ENCODE data around the gene ALG9. TPM values are rescaled to one million over a fixed set of nuclear protein-coding genes. Genes with fewer than 3 reads are reported as not detected.
A peak's percentile ranks its signal among the peaks of the same experiment; 100 is the strongest.

ALG9 gene
- total RNA-seq, 1 experiment from 2014 or later: 19.7 TPM

GRCh38 chr11:111765984-111766833 is 105.2 kb downstream of the ALG9 start, which contains the start of gene PPP2R1B:
Gene PPP2R1B (minus strand): TSS chr11:111766389. CDS start chr11:111766361, 28 bp downstream.
- no peaks in the 10 kb centered on the region for H3K9me3 Mint-ChIP-seq
- CTCF ChIA-PET: interaction anchor here (0.9 to 2.2 kb wide), 8 partner anchors 11 to 311 kb away, joined by 3 to 18 read pairs (median 6); partner anchors contain the start of gene ALG9
- TF ChIP-seq TCF7 (CRISPR knock-in tag; IDR thresholded peaks at IDR 0.05; ENCODE audit: low read depth) (no peak), TEAD1 (CRISPR knock-in tag; IDR thresholded peaks at IDR 0.05) (0 out of 2 replicates have a peak, but pooled peaks have one; percentile 13), NFYB (CRISPR knock-in tag; conservative IDR thresholded peaks at IDR 0.05; ENCODE audit: low read depth) (no peak), GABPB1 (CRISPR knock-in tag; IDR thresholded peaks at IDR 0.05) (no peak), ZNF416 (CRISPR knock-in tag; IDR thresholded peaks at IDR 0.05) (no peak), NR2C2 (CRISPR knock-in tag; IDR thresholded peaks at IDR 0.05) (no peak), IRF1 (CRISPR knock-in tag; IDR thresholded peaks at IDR 0.05) (no peak), FOXK1 (CRISPR knock-in tag; IDR thresholded peaks at IDR 0.05) (no peak), ZNF232 (CRISPR knock-in tag; IDR thresholded peaks at IDR 0.05) (no peak), KAT7 (CRISPR knock-in tag; IDR thresholded peaks at IDR 0.05; ENCODE audit: borderline replicate concordance) (no peak; the same call in 1 of the 2 replicates), ZNF263 (CRISPR knock-in tag; IDR thresholded peaks at IDR 0.05; ENCODE audit: low read depth) (no peak), OVOL2 (CRISPR knock-in tag; IDR thresholded peaks at IDR 0.05; ENCODE audit: borderline replicate concordance) (no peak), GRHL2 (CRISPR knock-in tag; IDR thresholded peaks at IDR 0.05; ENCODE audit: insufficient replicate concordance, severe bottlenecking) (no peak), ZNF396 (CRISPR knock-in tag; IDR thresholded peaks at IDR 0.05; ENCODE audit: borderline replicate concordance) (no peak), GTF2I (CRISPR knock-in tag; conservative IDR thresholded peaks at IDR 0.05) (no peak), ERG (CRISPR knock-in tag; IDR thresholded peaks at IDR 0.05) (no peak), NFE2L1 (CRISPR knock-in tag; IDR thresholded peaks at IDR 0.05) (peak; percentile 45; the same call in 1 of the 2 replicates), ZNF219 (CRISPR knock-in tag; IDR thresholded peaks at IDR 0.05; ENCODE audit: borderline replicate concordance) (no peak), EMX1 (CRISPR knock-in tag; IDR thresholded peaks at IDR 0.05) (no peak), JUN (CRISPR knock-in tag; IDR thresholded peaks at IDR 0.05) (0 out of 2 replicates have a peak, but pooled peaks have one; percentile 35), ZNF423 (CRISPR knock-in tag; IDR thresholded peaks at IDR 0.05) (no peak), HMGXB4 (CRISPR knock-in tag; IDR thresholded peaks at IDR 0.05) (peak; percentile 62; the same call in 1 of the 2 replicates), RELA (CRISPR knock-in tag; IDR thresholded peaks at IDR 0.05; ENCODE audit: borderline replicate concordance) (no peak), PRRX2 (CRISPR knock-in tag; IDR thresholded peaks at IDR 0.05) (no peak), ZNF138 (CRISPR knock-in tag; conservative IDR thresholded peaks at IDR 0.05) (no peak)
- TF ChIP-seq, protein P1, sequence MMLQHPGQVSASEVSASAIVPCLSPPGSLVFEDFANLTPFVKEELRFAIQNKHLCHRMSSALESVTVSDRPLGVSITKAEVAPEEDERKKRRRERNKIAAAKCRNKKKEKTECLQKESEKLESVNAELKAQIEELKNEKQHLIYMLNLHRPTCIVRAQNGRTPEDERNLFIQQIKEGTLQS (CRISPR knock-in tag; conservative IDR thresholded peaks at IDR 0.05): no peak
- TF ChIP-seq, protein P2, sequence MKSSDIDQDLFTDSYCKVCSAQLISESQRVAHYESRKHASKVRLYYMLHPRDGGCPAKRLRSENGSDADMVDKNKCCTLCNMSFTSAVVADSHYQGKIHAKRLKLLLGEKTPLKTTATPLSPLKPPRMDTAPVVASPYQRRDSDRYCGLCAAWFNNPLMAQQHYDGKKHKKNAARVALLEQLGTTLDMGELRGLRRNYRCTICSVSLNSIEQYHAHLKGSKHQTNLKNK (CRISPR knock-in tag; IDR thresholded peaks at IDR 0.05): no peak
- TF ChIP-seq, protein P3, sequence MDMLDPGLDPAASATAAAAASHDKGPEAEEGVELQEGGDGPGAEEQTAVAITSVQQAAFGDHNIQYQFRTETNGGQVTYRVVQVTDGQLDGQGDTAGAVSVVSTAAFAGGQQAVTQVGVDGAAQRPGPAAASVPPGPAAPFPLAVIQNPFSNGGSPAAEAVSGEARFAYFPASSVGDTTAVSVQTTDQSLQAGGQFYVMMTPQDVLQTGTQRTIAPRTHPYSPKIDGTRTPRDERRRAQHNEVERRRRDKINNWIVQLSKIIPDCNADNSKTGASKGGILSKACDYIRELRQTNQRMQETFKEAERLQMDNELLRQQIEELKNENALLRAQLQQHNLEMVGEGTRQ (CRISPR knock-in tag; IDR thresholded peaks at IDR 0.05): no peak
- TF ChIP-seq, protein P4, sequence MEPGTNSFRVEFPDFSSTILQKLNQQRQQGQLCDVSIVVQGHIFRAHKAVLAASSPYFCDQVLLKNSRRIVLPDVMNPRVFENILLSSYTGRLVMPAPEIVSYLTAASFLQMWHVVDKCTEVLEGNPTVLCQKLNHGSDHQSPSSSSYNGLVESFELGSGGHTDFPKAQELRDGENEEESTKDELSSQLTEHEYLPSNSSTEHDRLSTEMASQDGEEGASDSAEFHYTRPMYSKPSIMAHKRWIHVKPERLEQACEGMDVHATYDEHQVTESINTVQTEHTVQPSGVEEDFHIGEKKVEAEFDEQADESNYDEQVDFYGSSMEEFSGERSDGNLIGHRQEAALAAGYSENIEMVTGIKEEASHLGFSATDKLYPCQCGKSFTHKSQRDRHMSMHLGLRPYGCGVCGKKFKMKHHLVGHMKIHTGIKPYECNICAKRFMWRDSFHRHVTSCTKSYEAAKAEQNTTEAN (CRISPR knock-in tag; IDR thresholded peaks at IDR 0.05): no peak
- TF ChIP-seq, protein P5, sequence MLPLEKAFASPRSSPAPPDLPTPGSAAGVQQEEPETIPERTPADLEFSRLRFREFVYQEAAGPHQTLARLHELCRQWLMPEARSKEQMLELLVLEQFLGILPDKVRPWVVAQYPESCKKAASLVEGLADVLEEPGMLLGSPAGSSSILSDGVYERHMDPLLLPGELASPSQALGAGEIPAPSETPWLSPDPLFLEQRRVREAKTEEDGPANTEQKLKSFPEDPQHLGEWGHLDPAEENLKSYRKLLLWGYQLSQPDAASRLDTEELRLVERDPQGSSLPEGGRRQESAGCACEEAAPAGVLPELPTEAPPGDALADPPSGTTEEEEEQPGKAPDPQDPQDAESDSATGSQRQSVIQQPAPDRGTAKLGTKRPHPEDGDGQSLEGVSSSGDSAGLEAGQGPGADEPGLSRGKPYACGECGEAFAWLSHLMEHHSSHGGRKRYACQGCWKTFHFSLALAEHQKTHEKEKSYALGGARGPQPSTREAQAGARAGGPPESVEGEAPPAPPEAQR (CRISPR knock-in tag; IDR thresholded peaks at IDR 0.05): no peak

More at GRCh38 chr11:111765984-111766833, 105.2 kb downstream of the ALG9 start, which contains the start of gene PPP2R1B:
- Mint-ChIP-seq H3K4me1 (peaks cover 44% of the 10 kb centered on the region), H3K27me3 (ENCODE audit: low read depth) (no peaks in the 10 kb centered on the region), H3K4me3 (peak within 1 kb of the TSS; percentile 87), H3K36me3 (peaks cover 34% of the 10 kb centered on the region), H3K27ac (peak within 1 kb of the TSS; percentile 98)
- ATAC-seq: peak; percentile 90
- POLR2A ChIA-PET: interaction anchor here (0.8 to 1.4 kb wide), 9 partner anchors 11 to 227 kb away, joined by 3 to 6 read pairs (median 4); partner anchors contain the start of genes ALG9 and SIK2
- DNase-seq (ENCODE audit: low spot score): peak; percentile 74

Measured in WTC11 (cell line).